GM21360 (cell line): ENCODE measurements around the gene DPF3.

Source experiments
- ATAC-seq: cut with Tn5 transposase; IDR thresholded peaks from one replicate; pipeline ENCODE4 v1.9.1; 2021; ENCODE audit warnings: mild to moderate bottlenecking, moderate library complexity; ENCODE audit not compliant: unreplicated experiment

Gene DPF3

DNA sequence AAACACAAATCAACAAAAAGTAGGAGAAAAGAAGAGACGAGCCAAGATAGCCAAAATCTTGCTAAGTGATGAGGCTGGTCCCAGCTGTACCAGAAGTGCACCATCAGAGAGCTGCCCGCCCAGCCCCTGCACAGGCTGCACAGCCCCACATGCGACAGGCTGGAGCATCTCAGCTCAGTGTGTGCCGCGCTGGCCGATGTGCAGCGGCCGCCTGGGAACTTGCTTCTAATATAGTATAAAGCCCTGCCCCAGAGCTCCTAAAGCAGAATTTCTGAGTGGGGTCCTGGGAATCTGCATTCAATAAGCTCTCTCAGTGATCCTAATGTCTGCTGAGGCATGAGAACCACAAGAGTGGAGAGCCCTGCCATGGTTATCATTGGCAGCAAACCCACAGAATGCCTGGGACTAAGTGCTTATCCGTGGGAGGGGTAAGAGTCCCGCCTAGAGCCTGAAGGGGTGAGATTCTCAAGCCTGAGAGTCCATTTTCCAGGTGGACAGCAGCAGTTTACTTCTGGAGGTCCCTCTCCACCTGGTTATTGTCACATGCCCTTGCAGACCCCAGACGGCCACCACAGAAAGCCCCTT is 171.6 kb downstream of the DPF3 start:
- ATAC-seq, result no peak

DNA sequence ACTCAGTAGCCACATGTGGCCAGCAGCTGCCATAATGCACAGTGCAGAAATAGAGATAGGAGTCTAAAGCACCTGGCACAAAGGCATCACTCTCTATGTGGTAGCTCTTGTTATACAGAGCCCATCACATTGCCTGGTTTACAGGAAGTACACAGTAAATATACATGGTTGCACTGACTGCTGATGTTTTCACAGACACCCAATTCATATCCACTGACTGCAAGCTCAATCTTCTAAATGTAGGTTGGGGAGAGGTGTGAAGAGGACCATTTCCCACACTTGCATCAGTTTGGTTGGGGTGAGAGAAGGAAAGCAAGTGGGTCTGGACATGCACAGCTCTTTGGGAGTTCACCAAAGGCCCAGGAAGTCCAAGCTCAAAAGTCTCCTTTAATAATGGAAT is 172.8 kb downstream of the DPF3 start:
- ATAC-seq, result no peak

DNA sequence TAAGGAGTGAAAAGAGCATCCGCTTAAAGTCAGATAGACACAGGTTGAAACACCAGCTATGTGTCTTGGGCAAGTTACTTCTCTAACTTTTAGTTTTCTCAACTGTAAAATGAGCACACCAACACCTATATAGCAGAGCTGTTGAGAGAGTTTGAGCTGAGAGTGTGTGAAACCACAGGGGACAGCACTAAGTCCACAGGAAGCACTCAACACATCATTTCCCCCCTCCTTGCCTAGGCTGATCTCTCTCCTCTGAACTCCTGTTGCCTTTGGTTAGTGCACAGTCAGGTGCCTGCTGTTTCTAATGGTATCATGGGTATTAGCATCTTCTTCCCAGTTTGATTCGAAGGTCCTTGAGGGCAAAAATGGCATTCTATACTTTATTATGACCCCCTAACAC is 176.7 kb downstream of the DPF3 start:
- no peak for ATAC-seq

DNA sequence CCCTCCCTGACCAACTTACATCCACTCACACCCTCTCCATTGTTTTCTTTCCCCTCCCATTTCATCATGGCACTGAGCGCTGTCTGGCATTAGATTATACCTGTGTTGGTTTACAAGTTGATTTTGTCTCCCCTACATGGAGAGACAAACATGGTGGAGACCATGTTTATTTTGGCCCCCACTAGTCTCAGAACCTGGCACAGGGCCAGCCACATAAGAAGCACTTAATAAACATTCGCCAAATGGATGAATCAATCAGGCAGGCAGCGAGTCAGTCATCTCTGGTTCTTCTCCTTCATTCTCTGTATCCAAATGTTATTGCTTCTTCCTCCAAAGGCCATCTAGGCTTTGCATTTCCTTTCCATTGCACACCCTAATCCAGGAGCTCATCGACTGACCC is 177.4 kb downstream of the DPF3 start:
- no peak for ATAC-seq

DNA sequence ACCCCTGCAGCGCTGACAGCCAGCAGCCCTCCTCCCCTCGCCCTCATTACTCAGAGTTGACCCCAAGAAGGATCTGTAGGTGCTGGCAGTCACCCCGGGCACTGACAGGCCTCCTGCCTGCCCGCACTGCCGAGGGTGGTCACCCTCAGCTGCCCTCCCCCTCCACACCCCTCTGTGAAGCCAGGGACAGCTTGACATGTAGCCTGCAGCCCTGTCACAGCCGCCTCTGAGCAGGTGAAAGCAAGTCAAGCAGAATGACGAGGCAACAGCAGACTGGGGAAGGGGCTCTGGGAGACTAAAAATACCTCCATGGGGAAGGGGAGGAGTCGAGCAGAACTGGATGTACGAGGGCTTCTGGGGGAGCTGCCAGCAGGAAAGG is 178.1 kb downstream of the DPF3 start:
- no peak for ATAC-seq

DNA sequence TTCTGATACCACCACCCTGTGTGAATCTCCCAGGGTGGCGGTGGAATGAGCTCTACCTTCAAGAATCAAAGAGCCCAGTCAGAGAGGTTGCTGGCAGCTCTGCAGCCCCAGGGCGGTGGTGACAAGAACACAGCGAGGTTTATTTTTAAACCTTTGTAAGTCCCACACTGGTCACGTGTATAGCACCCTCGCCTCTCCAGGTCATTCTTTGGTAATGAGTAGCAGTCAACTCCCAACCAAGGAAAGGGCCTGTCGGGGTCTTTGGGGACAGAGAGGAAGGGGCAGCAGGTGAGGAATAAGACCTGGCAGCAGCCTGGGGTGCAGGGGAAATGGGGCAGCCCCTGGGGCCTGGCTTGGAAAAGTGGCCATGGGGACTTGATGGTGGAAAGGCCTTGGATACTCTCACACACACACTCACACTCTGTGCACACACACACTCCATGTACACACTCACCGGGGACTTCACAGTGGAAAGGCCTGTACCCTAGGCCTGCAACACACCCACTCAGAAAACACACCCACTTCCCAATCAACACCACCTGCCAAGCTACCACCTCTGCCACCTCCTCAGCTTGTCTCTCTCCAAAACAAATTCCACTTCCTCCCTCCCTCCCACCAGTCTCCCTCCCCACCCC is 178.6 kb downstream of the DPF3 start:
- ATAC-seq, result no peak

DNA sequence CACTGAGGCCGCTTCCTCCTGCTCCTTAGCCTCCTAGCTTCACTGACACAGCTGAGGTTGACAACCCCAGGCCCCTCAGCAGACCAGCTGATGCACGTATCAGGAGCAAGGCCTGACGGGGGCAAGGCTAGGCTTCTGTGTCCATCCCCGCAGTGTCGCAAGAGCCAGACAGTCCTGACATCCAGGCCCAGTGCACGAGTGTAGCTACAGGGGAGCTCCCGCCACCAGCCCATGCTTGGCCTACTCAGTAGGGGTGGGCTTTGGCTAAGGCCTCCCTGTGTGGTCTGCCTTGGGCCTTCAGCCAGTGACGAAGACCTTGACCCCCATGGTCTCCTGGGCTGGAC is 179.1 kb downstream of the DPF3 start:
- no peak for ATAC-seq

DNA sequence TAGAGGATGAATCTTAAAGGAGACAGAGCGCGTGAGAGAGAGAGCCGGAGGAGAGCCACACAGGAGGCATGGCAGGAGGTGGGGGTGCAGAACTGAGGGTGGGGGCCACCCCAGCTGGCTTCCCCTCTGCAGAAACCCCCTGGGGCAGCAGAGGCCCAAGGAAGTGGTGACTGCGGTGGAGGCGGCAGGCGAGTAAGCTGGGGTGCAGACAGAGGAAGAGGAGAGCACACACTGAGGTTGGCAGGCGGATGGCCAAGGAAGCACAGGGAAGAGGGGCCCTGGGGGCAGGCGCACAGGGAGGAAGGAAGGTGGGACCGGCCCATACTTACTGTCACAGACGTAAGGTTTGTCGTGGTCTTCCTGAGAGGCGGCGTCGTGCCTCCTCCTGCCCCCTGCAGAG is 179.8 kb downstream of the DPF3 start:
- no peak for ATAC-seq

DNA sequence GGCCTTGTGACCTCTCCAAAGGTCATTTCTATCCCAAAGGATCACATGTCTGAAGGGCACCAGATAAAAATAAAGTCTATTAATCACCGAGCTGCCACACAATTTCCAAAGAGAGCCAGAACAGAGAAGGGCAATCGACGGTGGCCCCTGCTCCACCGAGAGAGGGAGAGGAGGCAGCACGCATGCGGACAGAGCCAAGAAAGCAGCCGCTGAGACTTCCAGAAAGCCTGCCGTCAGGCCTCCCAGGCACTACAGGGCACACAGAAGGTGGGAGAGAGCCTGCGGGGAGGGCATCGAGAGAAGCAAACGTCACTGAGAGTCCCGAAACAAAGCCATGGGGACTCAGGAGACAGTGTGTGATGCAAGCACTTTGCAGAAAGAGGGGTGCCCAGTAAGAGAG is 182.0 kb downstream of the DPF3 start:
- ATAC-seq, result no peak

DNA sequence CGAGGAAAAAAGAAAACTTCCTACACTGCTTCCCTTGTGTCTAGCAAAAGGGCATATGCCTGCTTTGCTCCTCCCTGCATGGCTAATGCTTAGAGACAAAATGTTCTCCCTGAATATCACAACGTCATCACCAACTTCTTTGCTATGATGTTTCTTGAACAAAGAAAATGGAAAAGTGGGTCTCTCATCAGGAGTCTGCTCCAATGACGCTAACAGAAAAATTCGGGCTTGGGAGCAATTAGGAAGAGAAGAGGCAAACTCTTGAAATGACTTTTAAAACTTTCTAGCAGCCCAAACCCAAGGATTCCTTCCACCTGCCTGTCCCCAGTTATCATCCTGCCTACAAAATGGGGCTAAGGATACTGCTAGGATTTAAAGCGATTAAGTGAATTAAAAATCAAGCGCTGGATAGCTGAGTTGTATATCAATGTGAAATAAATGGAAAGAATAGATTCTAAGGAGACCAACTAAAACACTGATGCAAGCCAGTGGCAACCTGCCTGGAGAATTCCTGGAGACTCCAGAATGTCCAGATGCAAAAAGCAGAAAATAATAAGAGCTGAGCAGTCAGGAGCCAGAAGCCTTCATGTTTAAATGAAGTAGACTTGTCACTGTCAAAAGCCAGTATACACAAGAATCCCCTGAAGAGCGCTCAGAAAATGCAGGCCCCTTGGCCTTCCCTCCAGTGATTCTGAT is 183.8 kb downstream of the DPF3 start:
- ATAC-seq, result no peak

DNA sequence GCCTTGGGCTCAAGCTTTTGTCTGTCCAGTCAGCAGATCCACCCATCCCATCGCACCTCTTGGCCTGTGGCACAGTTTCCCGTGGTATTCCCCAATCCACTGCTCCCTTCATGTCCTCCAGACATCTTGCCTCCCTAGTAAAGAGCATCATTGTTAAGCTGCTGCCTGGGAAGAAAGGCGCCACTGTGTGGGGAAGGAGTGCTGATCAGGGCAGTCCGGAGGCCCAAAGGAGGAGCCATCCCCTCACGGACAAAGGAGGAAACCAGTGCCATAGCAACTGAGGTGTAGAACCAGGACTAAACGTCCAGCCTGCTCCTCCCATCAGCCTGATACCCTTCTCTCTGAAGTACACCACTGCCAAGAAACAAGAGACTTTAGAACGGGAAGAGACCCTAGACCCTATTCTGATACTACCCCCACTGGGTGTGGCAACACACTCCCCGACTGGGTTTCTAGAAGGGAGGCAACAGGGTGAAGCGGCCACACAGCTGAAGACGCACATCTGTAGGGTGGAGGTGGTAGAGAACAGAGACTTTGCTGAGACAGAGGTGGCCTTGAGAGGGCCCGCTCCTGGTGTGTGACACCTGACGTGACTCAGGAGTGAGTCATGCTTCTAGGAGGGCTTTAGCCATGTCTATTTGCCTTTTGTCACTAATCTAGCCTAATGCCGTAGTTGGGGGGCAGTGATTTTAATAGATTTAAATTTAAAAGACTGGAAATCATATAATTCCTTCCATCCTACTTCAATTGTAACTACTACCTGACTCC is 185.0 kb downstream of the DPF3 start:
- ATAC-seq, result no peak

DNA sequence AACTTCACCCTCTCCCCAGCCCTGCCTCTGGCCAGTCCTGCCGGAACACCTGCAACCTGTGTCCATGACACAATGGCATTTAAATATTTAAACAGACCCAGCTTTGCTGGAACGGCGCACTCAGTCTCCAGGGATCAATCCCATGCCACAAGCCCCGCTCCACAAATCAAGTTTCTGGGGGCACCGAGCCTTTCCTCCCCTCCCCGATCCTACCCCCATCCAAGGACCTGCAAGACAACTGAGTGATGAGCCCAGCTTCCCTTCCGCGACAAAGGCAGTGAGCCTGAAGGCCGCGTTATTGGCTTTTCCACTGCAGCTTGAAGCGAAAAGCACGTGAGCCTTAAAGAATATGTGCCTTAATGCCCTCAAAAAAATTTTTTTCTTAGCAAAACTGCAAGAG is 185.7 kb downstream of the DPF3 start:
- no peak for ATAC-seq

DNA sequence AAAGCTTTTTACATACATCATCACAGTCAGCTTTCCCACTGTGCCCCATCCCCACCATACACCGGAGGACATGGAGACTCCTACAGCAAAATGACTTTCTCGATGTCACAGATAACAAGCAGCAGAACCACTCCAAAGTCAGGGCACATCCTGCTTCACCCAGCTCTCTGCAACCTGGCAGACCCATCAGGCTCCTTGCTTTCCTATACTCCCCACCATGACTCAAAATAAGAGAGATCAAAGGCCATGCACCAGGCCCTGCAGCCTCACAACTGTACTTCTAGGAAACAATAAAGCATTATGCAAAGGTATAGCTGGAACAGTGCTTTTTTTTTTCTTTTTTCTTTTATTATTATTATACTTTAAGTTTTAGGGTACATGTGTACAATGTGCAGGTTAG is 187.4 kb downstream of the DPF3 start:
- ATAC-seq, result no peak

DNA sequence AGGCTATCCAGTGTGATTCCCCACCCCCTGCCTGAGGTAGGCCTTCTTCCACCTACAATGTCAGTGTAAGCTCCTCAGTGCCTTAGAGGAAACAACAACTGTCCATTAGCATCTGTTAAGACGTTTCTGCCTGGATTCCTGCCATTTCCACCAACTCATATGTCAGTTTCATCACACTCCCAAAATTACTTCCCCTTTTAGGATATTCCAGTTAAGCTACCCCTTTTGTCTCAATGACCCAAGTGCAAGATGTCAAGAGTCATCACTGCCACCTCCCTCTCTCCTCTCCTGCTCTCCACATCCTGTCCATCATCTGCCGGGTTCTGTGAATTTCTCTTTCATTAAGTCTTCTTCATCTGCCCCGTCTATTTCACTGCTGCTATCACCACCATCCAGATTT is 189.4 kb downstream of the DPF3 start:
- ATAC-seq, result no peak

DNA sequence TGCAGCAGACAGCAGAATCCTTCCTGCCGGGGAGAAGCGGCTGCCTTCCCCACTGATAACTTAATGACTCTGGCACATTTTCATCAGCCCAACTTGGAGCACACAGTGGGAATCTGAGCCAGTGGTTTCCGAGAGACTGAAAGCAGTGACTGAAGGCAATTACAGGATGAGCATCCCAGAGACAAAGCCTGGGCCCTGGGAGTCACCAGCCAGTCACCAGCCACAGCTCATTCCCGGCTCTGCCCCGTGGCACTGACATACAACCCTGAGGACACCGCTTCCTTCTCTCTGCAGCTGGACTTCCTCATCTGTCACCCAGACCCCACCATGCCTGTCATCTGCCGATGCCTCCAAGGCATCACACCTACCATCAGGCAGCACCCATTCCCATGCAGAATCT is 192.3 kb downstream of the DPF3 start:
- no peak for ATAC-seq

DNA sequence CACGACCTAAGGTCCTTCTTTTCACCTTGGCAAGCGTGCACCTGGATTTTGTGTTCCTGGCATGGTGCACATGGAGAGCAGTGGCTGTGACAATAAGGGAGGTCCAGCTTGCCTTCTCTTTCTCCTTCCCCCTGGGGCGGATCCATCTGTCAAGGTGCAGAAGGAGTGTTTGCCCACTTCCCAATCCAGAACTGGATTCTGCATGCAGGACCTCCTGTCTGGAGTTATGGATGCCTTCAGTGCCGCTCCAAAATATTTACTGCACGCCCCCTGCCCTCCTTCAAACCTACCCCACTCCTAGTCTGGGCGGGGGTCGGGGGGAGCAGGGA is 192.7 kb downstream of the DPF3 start:
- ATAC-seq, result no peak

DNA sequence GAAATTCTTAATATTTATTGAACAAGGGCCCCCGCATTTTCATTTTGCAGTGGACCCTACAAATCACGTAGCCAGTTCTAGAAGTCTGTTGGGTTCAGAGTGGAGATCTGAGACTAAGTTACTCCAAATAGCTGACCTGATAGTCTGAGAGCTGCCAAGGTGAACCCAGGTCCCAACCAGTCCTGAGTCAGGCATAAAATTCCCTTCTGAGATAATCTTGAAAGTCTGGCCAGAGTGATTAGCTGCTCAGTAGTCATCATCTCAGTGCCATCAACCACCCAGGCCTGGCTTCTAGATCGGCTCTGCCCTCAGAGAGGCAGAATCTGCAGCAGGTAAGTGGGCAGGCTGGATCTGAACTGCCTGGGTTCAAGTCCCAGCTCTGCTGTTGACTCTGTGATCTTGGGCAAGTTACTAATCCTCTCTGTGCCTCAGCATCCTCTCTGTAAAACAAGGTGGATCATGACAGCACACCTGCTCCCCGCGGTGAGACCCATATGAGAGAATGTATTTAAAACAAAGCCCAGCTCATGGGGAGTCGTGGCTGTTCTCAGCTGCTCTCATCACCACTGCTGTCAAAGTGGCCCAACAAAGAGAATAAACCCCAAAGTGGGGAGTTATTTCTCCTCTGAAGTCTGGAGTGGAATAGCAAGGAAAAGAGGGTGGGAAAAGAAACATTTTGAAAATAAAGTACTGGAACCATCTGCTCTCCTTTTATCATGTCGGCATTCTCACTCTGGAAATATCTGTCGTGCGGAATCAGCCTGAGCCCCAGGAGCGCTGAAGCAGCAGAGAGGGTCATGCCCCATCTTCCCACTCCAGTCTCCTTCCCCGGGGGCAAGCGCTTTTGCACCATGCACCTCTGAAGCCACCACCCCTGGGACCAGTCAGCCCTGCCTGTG is 193.3 kb downstream of the DPF3 start:
- ATAC-seq, result no peak

DNA sequence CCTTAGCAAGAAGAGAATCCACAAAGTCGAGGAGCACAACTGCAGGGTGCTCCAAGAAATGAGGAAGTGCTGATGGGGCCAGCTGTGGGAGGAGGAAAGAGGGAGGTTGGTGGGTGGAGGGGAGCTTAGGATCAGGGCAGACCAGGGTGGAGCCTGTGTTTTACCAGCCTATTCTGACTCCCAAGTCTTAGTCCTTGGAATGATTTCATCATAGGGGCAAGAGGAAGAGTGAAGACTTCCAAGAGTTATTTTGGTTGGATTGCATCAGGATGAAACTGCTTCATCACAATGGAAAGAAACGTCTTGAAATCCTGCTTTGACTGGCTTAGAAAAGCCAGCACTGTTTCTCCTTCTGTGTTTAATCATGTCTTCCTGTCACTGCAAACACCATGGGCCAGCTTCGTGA is 194.0 kb downstream of the DPF3 start:
- no peak for ATAC-seq

DNA sequence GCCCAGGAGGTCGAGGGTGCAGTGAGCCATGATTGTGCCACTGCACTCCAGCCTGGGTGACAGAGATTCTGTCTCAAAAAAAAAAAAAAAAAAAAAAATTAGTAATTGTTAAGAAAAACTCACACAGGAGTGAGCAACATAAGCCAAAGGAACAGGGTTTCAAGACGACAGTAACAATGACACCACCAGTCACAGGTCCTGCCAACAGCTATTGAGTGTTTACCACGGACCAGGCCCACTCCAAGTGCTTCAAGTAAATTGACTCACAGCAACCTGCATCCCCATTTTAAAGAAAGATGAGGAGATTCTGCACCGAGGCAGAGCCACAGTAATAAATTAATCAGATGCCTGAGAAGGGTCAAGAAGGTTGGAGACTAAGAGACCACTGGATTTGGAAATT is 194.5 kb downstream of the DPF3 start:
- ATAC-seq, result no peak

DNA sequence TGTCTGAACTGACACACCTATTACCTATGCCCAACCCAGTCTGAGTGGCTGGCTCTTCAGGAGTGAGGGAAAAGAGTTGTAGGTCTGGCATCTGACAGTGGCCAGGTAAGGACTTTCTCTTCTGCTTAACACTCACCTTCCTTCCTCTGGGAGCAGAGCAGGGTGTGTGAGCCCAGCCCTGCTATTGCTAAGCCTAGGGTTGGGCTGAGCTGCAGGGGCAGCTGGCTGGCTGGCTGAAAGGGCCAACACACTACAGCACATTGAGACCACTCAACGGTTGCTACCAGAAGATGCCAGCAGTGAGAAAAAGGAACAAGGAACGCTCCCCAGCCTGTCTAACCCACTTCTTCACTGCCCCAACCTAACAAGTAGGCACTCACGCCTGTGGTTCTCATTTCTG is 201.2 kb downstream of the DPF3 start:
- no peak for ATAC-seq

DNA sequence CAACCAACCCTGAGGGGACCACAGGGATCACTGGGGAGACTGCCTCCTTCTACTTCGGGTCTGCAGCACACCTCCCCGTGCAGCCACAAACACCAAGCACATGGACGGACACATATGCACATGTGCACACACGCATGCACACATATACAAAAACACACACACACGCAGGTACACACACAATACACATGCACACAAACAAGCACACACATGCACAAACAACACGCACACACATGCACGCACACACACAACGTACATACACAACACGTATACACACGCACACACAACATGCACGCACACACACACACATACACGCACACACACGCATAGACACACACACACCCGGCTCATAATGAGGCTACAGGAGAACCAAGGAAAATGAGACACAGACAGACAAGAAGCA is 203.6 kb downstream of the DPF3 start:
- ATAC-seq, result no peak
